ENCODE measurements around the gene ATP9B.

- TF ChIP-seq POLR2AphosphoS5 (IDR thresholded peaks at IDR 0.05; ENCODE audit: low read depth, low read length) (no peak), TAF1 (IDR thresholded peaks at IDR 0.05; ENCODE audit: borderline replicate concordance, insufficient read depth, low read length) (no peak), SIN3A (IDR thresholded peaks at IDR 0.05; ENCODE audit: borderline replicate concordance, insufficient read depth, low read length) (no peak)
- TF ChIP-seq, protein P1, sequence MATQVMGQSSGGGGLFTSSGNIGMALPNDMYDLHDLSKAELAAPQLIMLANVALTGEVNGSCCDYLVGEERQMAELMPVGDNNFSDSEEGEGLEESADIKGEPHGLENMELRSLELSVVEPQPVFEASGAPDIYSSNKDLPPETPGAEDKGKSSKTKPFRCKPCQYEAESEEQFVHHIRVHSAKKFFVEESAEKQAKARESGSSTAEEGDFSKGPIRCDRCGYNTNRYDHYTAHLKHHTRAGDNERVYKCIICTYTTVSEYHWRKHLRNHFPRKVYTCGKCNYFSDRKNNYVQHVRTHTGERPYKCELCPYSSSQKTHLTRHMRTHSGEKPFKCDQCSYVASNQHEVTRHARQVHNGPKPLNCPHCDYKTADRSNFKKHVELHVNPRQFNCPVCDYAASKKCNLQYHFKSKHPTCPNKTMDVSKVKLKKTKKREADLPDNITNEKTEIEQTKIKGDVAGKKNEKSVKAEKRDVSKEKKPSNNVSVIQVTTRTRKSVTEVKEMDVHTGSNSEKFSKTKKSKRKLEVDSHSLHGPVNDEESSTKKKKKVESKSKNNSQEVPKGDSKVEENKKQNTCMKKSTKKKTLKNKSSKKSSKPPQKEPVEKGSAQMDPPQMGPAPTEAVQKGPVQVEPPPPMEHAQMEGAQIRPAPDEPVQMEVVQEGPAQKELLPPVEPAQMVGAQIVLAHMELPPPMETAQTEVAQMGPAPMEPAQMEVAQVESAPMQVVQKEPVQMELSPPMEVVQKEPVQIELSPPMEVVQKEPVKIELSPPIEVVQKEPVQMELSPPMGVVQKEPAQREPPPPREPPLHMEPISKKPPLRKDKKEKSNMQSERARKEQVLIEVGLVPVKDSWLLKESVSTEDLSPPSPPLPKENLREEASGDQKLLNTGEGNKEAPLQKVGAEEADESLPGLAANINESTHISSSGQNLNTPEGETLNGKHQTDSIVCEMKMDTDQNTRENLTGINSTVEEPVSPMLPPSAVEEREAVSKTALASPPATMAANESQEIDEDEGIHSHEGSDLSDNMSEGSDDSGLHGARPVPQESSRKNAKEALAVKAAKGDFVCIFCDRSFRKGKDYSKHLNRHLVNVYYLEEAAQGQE (IDR thresholded peaks at IDR 0.05; ENCODE audit: insufficient read depth in 1 of 2, low read depth in 2 of 2, low read length in 2 of 2), result no peak
Measured at GRCh38 chr18:79337620-79338019, 268.4 kb downstream of the ATP9B start.
